Measurements from ENCODE around the gene RARRES1.

RARRES1 gene

GRCh38 chr3:158683230-158683962 lies 48.9 kb downstream of the RARRES1 start:
- no peak for TF ChIP-seq CTCF (conservative IDR thresholded peaks at IDR 0.05)
- no peak overlapping the region for H3K27ac ChIP-seq

GRCh38 chr3:158680861-158681260 lies 51.4 kb downstream of the RARRES1 start:
- no peak for TF ChIP-seq CTCF (conservative IDR thresholded peaks at IDR 0.05)
- peak overlapping the region; percentile 52 for H3K27ac ChIP-seq

GRCh38 chr3:158679547-158680000 lies 52.7 kb downstream of the RARRES1 start:
- H3K27ac ChIP-seq: peak overlapping the region; percentile 52
- no peak for TF ChIP-seq CTCF (conservative IDR thresholded peaks at IDR 0.05)

GRCh38 chr3:158678687-158679086 lies 53.6 kb downstream of the RARRES1 start:
- no peak for TF ChIP-seq CTCF (conservative IDR thresholded peaks at IDR 0.05)
- no peak overlapping the region for H3K27ac ChIP-seq

GRCh38 chr3:158672215-158673176 lies 59.8 kb downstream of the RARRES1 start, which contains the start of gene LXN:
LXN (minus strand) TSS chr3:158672648; CDS start chr3:158672478, 170 bp downstream.
- TF ChIP-seq CTCF (conservative IDR thresholded peaks at IDR 0.05): peak; percentile 77
- peak within 1 kb of the TSS; percentile 80 for H3K27ac ChIP-seq

GRCh38 chr3:158671821-158672214 lies 60.4 kb downstream of the RARRES1 start:
- H3K27ac ChIP-seq: peak overlapping the region; percentile 80
- TF ChIP-seq CTCF (conservative IDR thresholded peaks at IDR 0.05): no peak

- H3K27ac ChIP-seq: no peak overlapping the region
- TF ChIP-seq CTCF (conservative IDR thresholded peaks at IDR 0.05): no peak
Measured at GRCh38 chr3:158668506-158668905, 63.8 kb downstream of the RARRES1 start.
